SK-N-SH (cell line): ENCODE measurements around the gene PLEKHA6. TPM values are rescaled to one million over a fixed set of nuclear protein-coding genes. Genes with fewer than 3 reads are reported as not detected.

ENCODE experiments used
- CTCF ChIA-PET: fragments of 300-600, 350-600 bp; formaldehyde crosslinking; extraction: SDS; loops from one replicate; lab custom pipeline; 2021; lab: Yijun Ruan, JAX
- POLR2A ChIA-PET: fragments of 350-600 bp; sonication (Branson Sonifier 250); formaldehyde crosslinking; extraction: SDS; loops from one replicate; lab custom pipeline; 2020; ENCODE audit warnings: antibody characterized with exemption, inconsistent platforms; lab: Yijun Ruan, JAX
- DNase-seq: peaks from one replicate; pipeline ENCODE4 v3.0.0; 2012
- H2AFZ ChIP-seq: fragments of 200-600 bp; sonication (generic); 2 replicates; pipeline ENCODE4 v1.8.1; 2016; ENCODE audit warnings: antibody characterized with exemption, mild to moderate bottlenecking, low read depth
- H3F3A ChIP-seq: fragments of 200-600 bp; sonication (generic); replicated peaks from 2 replicates; pipeline ENCODE3; 2016; ENCODE audit warnings: antibody characterized with exemption, mild to moderate bottlenecking; ENCODE audit not compliant: insufficient read depth
- H3K27ac ChIP-seq, 2 experiments: fragments of 200-500 bp in 1 of 2; fragments of 200-600 bp in 1 of 2; sonication (Bioruptor generic) in 1 of 2; sonication (generic), shearing (Covaris generic) in 1 of 2; 2 replicates each; pipeline versions ENCODE4 v1.5.1 to v1.6.1; 2014 to 2016; ENCODE audit warnings: low read depth in 2 of 2, inconsistent platforms in 1 of 2, low read length in 1 of 2, mild to moderate bottlenecking in 1 of 2, mixed read lengths in 1 of 2
- H3K27me3 ChIP-seq: fragments of 200-600 bp; sonication (generic), shearing (Covaris generic); 2 replicates; pipeline ENCODE4 v1.6.1; 2016; ENCODE audit warnings: mixed run types; ENCODE audit not compliant: insufficient read depth
- H3K36me3 ChIP-seq, 2 experiments: fragments of 200-500 bp in 1 of 2; fragments of 200-600 bp in 1 of 2; sonication (Bioruptor generic) in 1 of 2; sonication (generic) in 1 of 2; replicated peaks in 1 of 2; 2 replicates each; pipeline versions ENCODE3 to v1.5.1; 2014 to 2016; ENCODE audit warnings: low read length in 1 of 2, mild to moderate bottlenecking in 1 of 2; ENCODE audit not compliant: insufficient read depth in 2 of 2, control insufficient read depth in 1 of 2
- H3K4me1 ChIP-seq, 2 experiments: fragments of 200-500 bp in 1 of 2; fragments of 200-600 bp in 1 of 2; sonication (Bioruptor generic) in 1 of 2; sonication (generic), shearing (Covaris generic) in 1 of 2; 2 replicates each; pipeline versions ENCODE4 v1.5.1 to v1.6.1; 2014 to 2016; ENCODE audit warnings: low read depth in 1 of 2, low read length in 1 of 2, mixed run types in 1 of 2; ENCODE audit not compliant: insufficient read depth in 2 of 2, control insufficient read depth in 1 of 2
- H3K4me2 ChIP-seq: fragments of 200-600 bp; sonication (generic), shearing (Covaris generic); 2 replicates; pipeline ENCODE4 v1.6.1; 2017; ENCODE audit warnings: mixed run types
- H3K4me3 ChIP-seq, 2 experiments: fragments of 200-500 bp in 1 of 2; fragments of 200-600 bp in 1 of 2; sonication (Bioruptor generic) in 1 of 2; sonication (generic), shearing (Covaris generic) in 1 of 2; 2 replicates each; pipeline versions ENCODE4 v1.5.1 to v1.8.1; 2014 to 2016; ENCODE audit warnings: low read depth in 2 of 2, inconsistent platforms in 1 of 2, low read length in 1 of 2, mild to moderate bottlenecking in 1 of 2, mixed read lengths in 1 of 2, moderate library complexity in 1 of 2
- H3K79me2 ChIP-seq: fragments of 200-600 bp; sonication (generic); 2 replicates; pipeline ENCODE4 v1.8.1; 2017; ENCODE audit warnings: mild to moderate bottlenecking; ENCODE audit not compliant: insufficient read depth
- H3K9ac ChIP-seq: fragments of 200-600 bp; sonication (generic); 2 replicates; pipeline ENCODE4 v1.6.1; 2017; ENCODE audit warnings: mixed run types
- H3K9me2 ChIP-seq: fragments of 200-600 bp; sonication (generic); 2 replicates; pipeline ENCODE4 v1.6.1; 2017; ENCODE audit warnings: mixed run types
- H3K9me3 ChIP-seq: fragments of 200-600 bp; sonication (generic); 2 replicates; pipeline ENCODE4 v1.6.1; 2017; ENCODE audit warnings: mixed run types, mild to moderate bottlenecking, moderate library complexity
- H4K20me1 ChIP-seq: fragments of 200-600 bp; sonication (generic); 2 replicates; pipeline ENCODE4 v1.6.1; 2017; ENCODE audit warnings: mild to moderate bottlenecking, mixed run types; ENCODE audit not compliant: insufficient read depth
- CHD2 ChIP-seq: fragments of 150-350 bp; IDR thresholded peaks from 2 replicates; pipeline ENCODE4 v1.6.1; 2018; ENCODE audit warnings: low read length; ENCODE audit not compliant: partially characterized antibody
- EP300 ChIP-seq, 2 experiments: IDR thresholded peaks; 2 replicates each; pipeline versions ENCODE4 v1.4.0 to v1.6.1; 2012; ENCODE audit warnings: borderline replicate concordance in 1 of 2, low read depth in 1 of 2, low read length in 1 of 2
- FOSL2 ChIP-seq: IDR thresholded peaks from 2 replicates; pipeline ENCODE4 v1.4.0; 2012; ENCODE audit warnings: low read depth, mild to moderate bottlenecking, moderate library complexity, borderline replicate concordance
- FOXJ3 ChIP-seq: sonication (generic); formaldehyde crosslinking; IDR thresholded peaks from 2 replicates; pipeline ENCODE4 v1.5.1; 2020; ENCODE audit warnings: mild to moderate bottlenecking, missing genetic modification reagents
- GABPA ChIP-seq: IDR thresholded peaks from 2 replicates; pipeline ENCODE4 v1.4.0; 2012; ENCODE audit warnings: low read depth, mild to moderate bottlenecking
- JUND ChIP-seq: IDR thresholded peaks from 2 replicates; pipeline ENCODE4 v1.4.0; 2012
- MEF2A ChIP-seq: IDR thresholded peaks from 2 replicates; pipeline ENCODE4 v1.4.0; 2012; ENCODE audit warnings: low read depth, borderline replicate concordance
- MXI1 ChIP-seq: IDR thresholded peaks from 2 replicates; pipeline ENCODE4 v1.6.1; 2012; ENCODE audit warnings: mild to moderate bottlenecking, low read depth, low read length, improper control_type of control experiment
- RFX5 ChIP-seq: IDR thresholded peaks from 2 replicates; pipeline ENCODE4 v1.6.1; 2012; ENCODE audit warnings: mild to moderate bottlenecking, improper control_type of control experiment, low read length
- SIN3A ChIP-seq: IDR thresholded peaks from 2 replicates; pipeline ENCODE4 v1.6.1; 2012; ENCODE audit warnings: low read depth, mild to moderate bottlenecking, low read length, moderate library complexity, borderline replicate concordance
- SMC3 ChIP-seq: IDR thresholded peaks from 2 replicates; pipeline ENCODE4 v1.6.1; 2012; ENCODE audit warnings: low read depth, low read length, improper control_type of control experiment
- TAF1 ChIP-seq: IDR thresholded peaks from 2 replicates; pipeline ENCODE4 v1.6.1; 2012; ENCODE audit warnings: low read depth, mild to moderate bottlenecking, low read length, moderate library complexity, borderline replicate concordance
- TEAD4 ChIP-seq: IDR thresholded peaks from 2 replicates; pipeline ENCODE4 v1.4.0; 2012; ENCODE audit warnings: mild to moderate bottlenecking, borderline replicate concordance; ENCODE audit not compliant: insufficient read depth
- YY1 ChIP-seq: IDR thresholded peaks from 2 replicates; pipeline ENCODE4 v1.4.0; 2012; ENCODE audit warnings: low read depth, mild to moderate bottlenecking
- WGBS: methylation state at CpG from one replicate; pipeline ENCODE4 v1.1.6; 2017; ENCODE audit warnings: low lambda C conversion rate; 5-methylcytosine and 5-hydroxymethylcytosine counted together
- polyA plus RNA-seq, 3 experiments: library from polyadenylated mRNA; depleted of rRNA; stranded (reverse); fragments of >200 nt; gene quantifications; 2 replicates each; pipeline ENCODE4 v1.2.3, GENCODE V29; 2012
- TF ChIP-seq, protein P1 (sequence below): IDR thresholded peaks from 2 replicates; pipeline ENCODE4 v1.6.1; 2012; ENCODE audit warnings: mild to moderate bottlenecking, low read depth, low read length, moderate library complexity
- TF ChIP-seq, protein P2 (sequence below): IDR thresholded peaks from 2 replicates; pipeline ENCODE4 v1.4.0; 2012; ENCODE audit warnings: low read depth
- TF ChIP-seq, protein P3 (sequence below): IDR thresholded peaks from 2 replicates; pipeline ENCODE4 v1.4.0; 2012; ENCODE audit warnings: low read depth, borderline replicate concordance
- TF ChIP-seq, protein P4 (sequence below): IDR thresholded peaks from 2 replicates; pipeline ENCODE4; 2012
- TF ChIP-seq, protein P5 (sequence below): fragments of 150-350 bp; IDR thresholded peaks from 2 replicates; pipeline ENCODE4 v1.6.1; 2017; ENCODE audit warnings: antibody characterized with exemption, low read length, low read depth, borderline replicate concordance

PLEKHA6 gene
- polyA plus RNA-seq, 1 of the 3 experiments (the other 2 are of a cell fraction), result 1.2 TPM

DNA sequence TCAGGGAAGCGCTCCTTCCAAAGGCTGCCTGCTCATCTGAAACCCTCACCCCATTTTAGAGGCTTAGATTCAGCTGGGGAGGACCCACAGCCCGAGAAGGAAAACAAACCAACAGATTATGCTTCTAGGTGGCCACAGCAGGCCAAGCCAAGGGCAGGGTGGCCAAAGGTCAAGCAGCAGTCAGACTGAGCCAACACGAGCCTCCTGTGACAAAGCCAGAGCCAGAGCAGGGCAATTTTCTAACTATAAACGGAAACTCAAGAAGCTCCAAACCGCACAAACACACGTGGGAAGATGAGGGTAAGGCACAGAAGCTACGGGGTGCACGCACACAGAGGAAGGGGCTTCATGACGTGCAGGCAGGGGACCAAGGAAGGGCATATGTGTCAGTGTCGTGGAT lies 64.1 kb downstream of the PLEKHA6 start:
- peaks cover 0 to 83% of the 10 kb centered on the region in 2 experiments; a peak in 2 of 4 replicates for H3K4me1 ChIP-seq
- H3K27ac ChIP-seq, result peak overlapping the region in 1 of 2 experiments; percentile 100; a peak in 2 of 4 replicates
- no peaks in the 10 kb centered on the region for H3F3A ChIP-seq
- no peaks in the 10 kb centered on the region for H3K9me2 ChIP-seq
- H3K9ac ChIP-seq, result no peak overlapping the region
- TF ChIP-seq GABPA (no peak), EP300 (IDR thresholded peaks at IDR 0.05; ENCODE audit: borderline replicate concordance in 1 of 2, low read depth in 1 of 2, low read length in 1 of 2) (no peak), MXI1 (no peak), MEF2A (no peak), FOSL2 (no peak), RFX5 (no peak), FOXJ3 (CRISPR knock-in tag) (no peak)
- TF ChIP-seq, protein P1, sequence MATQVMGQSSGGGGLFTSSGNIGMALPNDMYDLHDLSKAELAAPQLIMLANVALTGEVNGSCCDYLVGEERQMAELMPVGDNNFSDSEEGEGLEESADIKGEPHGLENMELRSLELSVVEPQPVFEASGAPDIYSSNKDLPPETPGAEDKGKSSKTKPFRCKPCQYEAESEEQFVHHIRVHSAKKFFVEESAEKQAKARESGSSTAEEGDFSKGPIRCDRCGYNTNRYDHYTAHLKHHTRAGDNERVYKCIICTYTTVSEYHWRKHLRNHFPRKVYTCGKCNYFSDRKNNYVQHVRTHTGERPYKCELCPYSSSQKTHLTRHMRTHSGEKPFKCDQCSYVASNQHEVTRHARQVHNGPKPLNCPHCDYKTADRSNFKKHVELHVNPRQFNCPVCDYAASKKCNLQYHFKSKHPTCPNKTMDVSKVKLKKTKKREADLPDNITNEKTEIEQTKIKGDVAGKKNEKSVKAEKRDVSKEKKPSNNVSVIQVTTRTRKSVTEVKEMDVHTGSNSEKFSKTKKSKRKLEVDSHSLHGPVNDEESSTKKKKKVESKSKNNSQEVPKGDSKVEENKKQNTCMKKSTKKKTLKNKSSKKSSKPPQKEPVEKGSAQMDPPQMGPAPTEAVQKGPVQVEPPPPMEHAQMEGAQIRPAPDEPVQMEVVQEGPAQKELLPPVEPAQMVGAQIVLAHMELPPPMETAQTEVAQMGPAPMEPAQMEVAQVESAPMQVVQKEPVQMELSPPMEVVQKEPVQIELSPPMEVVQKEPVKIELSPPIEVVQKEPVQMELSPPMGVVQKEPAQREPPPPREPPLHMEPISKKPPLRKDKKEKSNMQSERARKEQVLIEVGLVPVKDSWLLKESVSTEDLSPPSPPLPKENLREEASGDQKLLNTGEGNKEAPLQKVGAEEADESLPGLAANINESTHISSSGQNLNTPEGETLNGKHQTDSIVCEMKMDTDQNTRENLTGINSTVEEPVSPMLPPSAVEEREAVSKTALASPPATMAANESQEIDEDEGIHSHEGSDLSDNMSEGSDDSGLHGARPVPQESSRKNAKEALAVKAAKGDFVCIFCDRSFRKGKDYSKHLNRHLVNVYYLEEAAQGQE, result no peak
- TF ChIP-seq, protein P2, sequence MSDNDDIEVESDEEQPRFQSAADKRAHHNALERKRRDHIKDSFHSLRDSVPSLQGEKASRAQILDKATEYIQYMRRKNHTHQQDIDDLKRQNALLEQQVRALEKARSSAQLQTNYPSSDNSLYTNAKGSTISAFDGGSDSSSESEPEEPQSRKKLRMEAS, result no peak
- no peak overlapping the region for H3K4me3 ChIP-seq
- DNase-seq, result no peak
- H3K4me2 ChIP-seq, result no peak overlapping the region
- no peaks in the 10 kb centered on the region for H4K20me1 ChIP-seq
- no peaks in the 10 kb centered on the region for H3K9me3 ChIP-seq
- POLR2A ChIA-PET, result interaction anchor here (1.5 to 1.6 kb wide), 2 partner anchors 11 to 40 kb away, joined by 5 read pairs; no protein-coding TSS in a partner anchor
- H3K36me3 ChIP-seq, result no peaks in the 10 kb centered on the region
- peaks cover 28% of the 10 kb centered on the region for H3K27me3 ChIP-seq
- no peaks in the 10 kb centered on the region for H3K79me2 ChIP-seq
- no peak overlapping the region for H2AFZ ChIP-seq
- CTCF ChIA-PET, result interaction anchor here (0.7 to 1.9 kb wide), 5 partner anchors 12 to 66 kb away, joined by 3 to 6 read pairs (median 4); no protein-coding TSS in a partner anchor
- WGBS, result 64% methylated on average over 9 of the region's 10 CpGs

DNA sequence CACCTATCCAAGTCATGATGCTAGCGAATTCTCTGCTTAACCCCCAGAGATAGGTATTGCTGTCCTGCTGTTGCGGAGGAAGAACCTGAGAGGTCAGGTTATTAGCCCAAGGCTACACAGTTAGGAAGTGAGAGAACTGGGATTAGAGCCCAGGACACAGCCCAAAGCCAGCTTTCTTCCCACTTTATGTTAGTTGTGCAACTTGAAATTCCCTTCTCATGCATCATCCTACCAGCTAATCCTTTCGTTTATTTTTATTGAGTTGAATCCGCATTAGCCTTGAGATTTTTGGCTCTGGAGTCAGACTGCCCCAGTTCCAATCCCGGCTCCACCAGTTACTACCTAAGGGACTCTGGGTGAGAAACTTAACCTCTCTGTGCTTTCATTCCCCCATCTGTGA lies 65.4 kb downstream of the PLEKHA6 start:
- H3F3A ChIP-seq, result no peaks in the 10 kb centered on the region
- no peaks in the 10 kb centered on the region for H4K20me1 ChIP-seq
- DNase-seq, result no peak
- WGBS, result 34% methylated on average over 5 of the region's 5 CpGs
- no peak overlapping the region for H3K9ac ChIP-seq
- peaks cover 0 to 78% of the 10 kb centered on the region in 2 experiments; a peak in 2 of 4 replicates for H3K4me1 ChIP-seq
- no peaks in the 10 kb centered on the region for H3K9me2 ChIP-seq
- no peak overlapping the region for H3K4me3 ChIP-seq
- H3K9me3 ChIP-seq, result no peaks in the 10 kb centered on the region
- H3K4me2 ChIP-seq, result no peak overlapping the region
- ChIA-PET CTCF (no interaction called here), POLR2A (no interaction called here)
- no peak overlapping the region for H2AFZ ChIP-seq
- peaks cover 22% of the 10 kb centered on the region for H3K27me3 ChIP-seq
- H3K79me2 ChIP-seq, result no peaks in the 10 kb centered on the region
- H3K27ac ChIP-seq, result peak overlapping the region in 1 of 2 experiments; percentile 92; a peak in 2 of 4 replicates
- no peaks in the 10 kb centered on the region for H3K36me3 ChIP-seq
- TF ChIP-seq, protein P3, sequence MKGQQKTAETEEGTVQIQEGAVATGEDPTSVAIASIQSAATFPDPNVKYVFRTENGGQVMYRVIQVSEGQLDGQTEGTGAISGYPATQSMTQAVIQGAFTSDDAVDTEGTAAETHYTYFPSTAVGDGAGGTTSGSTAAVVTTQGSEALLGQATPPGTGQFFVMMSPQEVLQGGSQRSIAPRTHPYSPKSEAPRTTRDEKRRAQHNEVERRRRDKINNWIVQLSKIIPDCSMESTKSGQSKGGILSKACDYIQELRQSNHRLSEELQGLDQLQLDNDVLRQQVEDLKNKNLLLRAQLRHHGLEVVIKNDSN, result no peak
- TF ChIP-seq FOXJ3 (CRISPR knock-in tag) (no peak), JUND (no peak), SIN3A (no peak), TAF1 (no peak), GABPA (no peak), MEF2A (no peak), YY1 (no peak), CHD2 (no peak), SMC3 (no peak), TEAD4 (no peak)
- TF ChIP-seq, protein P4, sequence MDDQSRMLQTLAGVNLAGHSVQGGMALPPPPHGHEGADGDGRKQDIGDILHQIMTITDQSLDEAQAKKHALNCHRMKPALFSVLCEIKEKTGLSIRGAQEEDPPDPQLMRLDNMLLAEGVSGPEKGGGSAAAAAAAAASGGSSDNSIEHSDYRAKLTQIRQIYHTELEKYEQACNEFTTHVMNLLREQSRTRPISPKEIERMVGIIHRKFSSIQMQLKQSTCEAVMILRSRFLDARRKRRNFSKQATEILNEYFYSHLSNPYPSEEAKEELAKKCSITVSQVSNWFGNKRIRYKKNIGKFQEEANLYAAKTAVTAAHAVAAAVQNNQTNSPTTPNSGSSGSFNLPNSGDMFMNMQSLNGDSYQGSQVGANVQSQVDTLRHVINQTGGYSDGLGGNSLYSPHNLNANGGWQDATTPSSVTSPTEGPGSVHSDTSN, result no peak
- TF ChIP-seq, protein P5, sequence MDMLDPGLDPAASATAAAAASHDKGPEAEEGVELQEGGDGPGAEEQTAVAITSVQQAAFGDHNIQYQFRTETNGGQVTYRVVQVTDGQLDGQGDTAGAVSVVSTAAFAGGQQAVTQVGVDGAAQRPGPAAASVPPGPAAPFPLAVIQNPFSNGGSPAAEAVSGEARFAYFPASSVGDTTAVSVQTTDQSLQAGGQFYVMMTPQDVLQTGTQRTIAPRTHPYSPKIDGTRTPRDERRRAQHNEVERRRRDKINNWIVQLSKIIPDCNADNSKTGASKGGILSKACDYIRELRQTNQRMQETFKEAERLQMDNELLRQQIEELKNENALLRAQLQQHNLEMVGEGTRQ, result no peak
